GM23248 (cell line): Measurements from ENCODE around the gene WNT16.

ENCODE experiments used
- EZH2 ChIP-seq: fragments of 200-600 bp; sonication (generic); IDR thresholded peaks from 2 replicates; pipeline ENCODE4 v1.6.1; 2018; ENCODE audit warnings: antibody characterized with exemption, mild to moderate bottlenecking; ENCODE audit not compliant: insufficient read depth, poor library complexity, severe bottlenecking
- EZH2phosphoT487 ChIP-seq: fragments of 200-600 bp; sonication (generic); IDR thresholded peaks from 2 replicates; pipeline ENCODE4 v1.6.1; 2018; ENCODE audit warnings: antibody characterized with exemption, moderate library complexity, mild to moderate bottlenecking, low read depth; ENCODE audit not compliant: insufficient read depth

DNA sequence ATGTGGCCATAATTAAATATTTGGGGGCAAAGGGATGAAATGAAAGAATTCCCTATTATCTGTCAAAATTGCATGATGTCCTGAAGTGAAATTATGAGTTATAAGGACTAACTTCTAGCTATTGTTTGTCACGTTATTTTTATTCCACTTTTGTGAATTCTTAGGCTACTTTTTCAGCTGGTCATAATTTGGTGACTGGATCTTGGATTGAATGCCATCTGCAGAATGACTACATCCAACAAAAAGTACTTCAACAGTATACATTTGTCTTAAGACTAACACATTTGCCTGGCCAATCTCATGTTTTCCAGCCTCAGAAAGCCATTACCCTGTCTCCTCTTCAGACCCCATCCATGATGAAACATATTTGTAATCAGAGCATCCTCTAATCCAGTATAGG lies 48.1 kb upstream of the WNT16 start:
- TF ChIP-seq EZH2 (no peak), EZH2phosphoT487 (no peak)
